ENCODE results near the gene PFDN6.

GRCh38 chr6:33298773-33299236 lies 9.4 kb downstream of the PFDN6 start, which contains the start of gene RGL2:
- no peak for TF ChIP-seq CTCF (IDR thresholded peaks at IDR 0.05)
- no peak for TF ChIP-seq POLR2A (IDR thresholded peaks at IDR 0.05)

Measured in right lobe of liver (tissue), 4 donors.